Right ventricle myocardium superior (tissue), 1 donor: ENCODE results near the gene FAIM2. TPM values are rescaled to one million over a fixed set of nuclear protein-coding genes. Genes with fewer than 3 reads are reported as not detected.
"Not testable (repeated sequence)": the region's sequence is repeated elsewhere in the genome, so short reads cannot be mapped to it uniquely, and the experiment has no call there.

Source experiments
- ATAC-seq: fragments of 200-7000 bp; cut with Tn5 transposase; one replicate; pipeline ENCODE4 v1.9.1; 2020; ENCODE audit warnings: mild to moderate bottlenecking; ENCODE audit not compliant: poor library complexity
- DNase-seq: peaks from one replicate; pipeline ENCODE4 v3.0.0-alpha.2; 2020
- intact Hi-C: fragments of 100-400 bp; cut with DNase I; formaldehyde crosslinking; loops from one replicate; pipeline ENCODE4 v1.11.2; 2022
- total RNA-seq: library from RNA; stranded (reverse); fragmentation: NEBNext Ultra II Directional; extraction: Animal tissue kit (Norgen Biotek cat#: 25700); gene quantifications from one replicate; pipeline ENCODE4 v1.2.1, GENCODE V29; 2021
- donor health status: DM: no; HTN: yes; CAD: no; lungs with severe emphysema.

Gene FAIM2
- total RNA-seq, 1 donor from 2014 or later = 10.6 TPM

GRCh38 chr12:49872381-49872780 lies 31.3 kb downstream of the FAIM2 start:
- ATAC-seq (no peak), DNase-seq (no peak)
- intact Hi-C loops = no loop called here

- intact Hi-C loops, ATAC-seq, DNase-seq: not testable (repeated sequence)
These were observed 31.9 kb downstream of the FAIM2 start for GRCh38 chr12:49871811-49872251.

GRCh38 chr12:49871263-49871561 lies 32.5 kb downstream of the FAIM2 start:
- no peak for ATAC-seq
- intact Hi-C loops = no loop called here
- no peak for DNase-seq

GRCh38 chr12:49870501-49871262 lies 33.0 kb downstream of the FAIM2 start:
- no peak for DNase-seq

DNA sequence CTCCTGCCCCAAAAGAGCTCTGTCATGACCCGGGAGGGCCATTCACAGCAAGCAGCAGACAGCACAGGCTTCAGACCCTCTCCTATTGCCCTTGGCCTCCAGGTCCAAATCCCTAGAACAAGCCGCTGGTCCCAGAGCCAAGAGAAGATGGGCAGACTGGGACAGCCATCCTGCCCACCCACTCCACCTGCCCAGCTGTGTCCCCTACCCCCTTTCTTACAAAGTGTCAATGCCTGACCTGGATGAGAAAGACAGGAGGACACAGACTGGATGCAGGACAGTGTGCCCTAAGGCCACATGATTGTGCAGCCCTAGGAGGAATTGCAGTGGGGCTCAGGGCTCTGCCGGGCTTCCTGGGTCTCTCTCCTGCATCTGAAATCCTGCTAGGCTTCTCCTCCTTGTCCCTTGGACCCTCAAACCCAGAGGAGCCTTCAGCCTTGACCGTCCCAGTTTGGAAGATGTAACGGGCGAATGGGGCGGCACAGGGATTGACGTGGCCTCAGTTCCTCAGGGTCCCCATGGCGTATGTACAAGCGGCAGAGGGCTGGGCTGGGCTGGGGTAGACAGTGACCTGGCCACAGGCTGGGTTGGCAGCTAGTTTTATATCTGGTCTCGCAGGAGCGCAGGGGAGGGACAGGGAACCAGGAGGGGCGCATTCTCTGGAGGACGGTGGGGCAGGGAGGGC lies 33.7 kb downstream of the FAIM2 start:
- ATAC-seq = peak; percentile 0

More at GRCh38 chr12:49870501-49871262, 33.0 kb downstream of the FAIM2 start:
- intact Hi-C loops = no loop called here
- ATAC-seq = no peak

DNA sequence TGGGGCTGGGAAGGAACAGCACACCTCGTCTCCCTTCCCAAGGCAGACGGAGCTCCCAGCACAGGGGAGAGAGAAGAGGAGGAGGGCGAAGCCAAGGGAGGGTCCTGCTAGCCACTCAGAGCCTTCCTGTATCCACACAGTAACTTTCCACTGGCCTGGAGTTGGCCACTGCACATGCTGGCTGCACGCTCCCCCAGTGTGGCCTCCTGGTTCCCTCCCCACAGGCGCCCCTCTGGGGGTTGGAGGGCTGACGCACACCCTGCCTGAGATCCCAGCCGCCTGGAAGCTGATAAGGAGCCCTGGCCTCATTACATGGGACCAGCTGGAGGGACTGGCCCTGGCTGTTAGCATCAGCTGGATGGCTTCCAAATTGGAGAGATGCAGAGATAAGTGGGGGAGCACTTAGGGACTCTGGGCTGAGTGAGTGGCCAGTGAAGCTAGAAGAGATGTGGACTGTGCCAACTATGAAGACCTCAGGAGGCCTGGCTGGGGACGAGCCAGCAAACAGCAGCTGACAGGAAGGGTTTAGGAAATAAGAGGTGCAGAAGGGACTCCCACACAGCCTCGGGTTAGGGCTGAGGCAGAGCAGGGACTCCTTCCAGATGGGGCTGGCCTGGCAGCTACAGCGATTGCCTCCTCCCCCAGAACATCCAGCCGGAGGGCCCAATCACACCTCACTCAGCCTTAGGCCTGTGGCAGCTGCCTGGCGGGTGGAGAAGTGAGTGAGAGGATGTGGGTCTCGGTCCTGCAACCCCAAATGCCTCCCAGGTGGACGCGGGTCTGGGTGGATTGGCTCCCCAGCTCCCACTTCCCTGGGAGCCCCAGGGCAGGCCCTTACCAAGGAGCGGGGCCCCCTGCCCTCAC lies 34.5 kb downstream of the FAIM2 start:
- ATAC-seq (peak; percentile 86), DNase-seq (peak; percentile 95)
- intact Hi-C loops = loop anchor here (5.0 to 10.0 kb wide), 2 partner anchors 76 to 203 kb away; no protein-coding TSS in a partner anchor

More for the DNA sequence above, 33.7 kb downstream of the FAIM2 start:
- intact Hi-C loops = loop anchor here (5.0 to 10.0 kb wide), 2 partner anchors 75 to 202 kb away; no protein-coding TSS in a partner anchor
- DNase-seq = no peak

GRCh38 chr12:49868449-49868848 lies 35.3 kb downstream of the FAIM2 start:
- ATAC-seq (peak; percentile 1), DNase-seq (no peak)
- intact Hi-C loops = loop anchor here (5.0 to 10.0 kb wide), 2 partner anchors 76 to 204 kb away; no protein-coding TSS in a partner anchor

- ATAC-seq (peak; percentile 8), DNase-seq (no peak)
- intact Hi-C loops = loop anchor here (5.0 to 10.0 kb wide), 2 partner anchors 77 to 205 kb away; no protein-coding TSS in a partner anchor
These were observed 35.9 kb downstream of the FAIM2 start for GRCh38 chr12:49867570-49868341.

DNA sequence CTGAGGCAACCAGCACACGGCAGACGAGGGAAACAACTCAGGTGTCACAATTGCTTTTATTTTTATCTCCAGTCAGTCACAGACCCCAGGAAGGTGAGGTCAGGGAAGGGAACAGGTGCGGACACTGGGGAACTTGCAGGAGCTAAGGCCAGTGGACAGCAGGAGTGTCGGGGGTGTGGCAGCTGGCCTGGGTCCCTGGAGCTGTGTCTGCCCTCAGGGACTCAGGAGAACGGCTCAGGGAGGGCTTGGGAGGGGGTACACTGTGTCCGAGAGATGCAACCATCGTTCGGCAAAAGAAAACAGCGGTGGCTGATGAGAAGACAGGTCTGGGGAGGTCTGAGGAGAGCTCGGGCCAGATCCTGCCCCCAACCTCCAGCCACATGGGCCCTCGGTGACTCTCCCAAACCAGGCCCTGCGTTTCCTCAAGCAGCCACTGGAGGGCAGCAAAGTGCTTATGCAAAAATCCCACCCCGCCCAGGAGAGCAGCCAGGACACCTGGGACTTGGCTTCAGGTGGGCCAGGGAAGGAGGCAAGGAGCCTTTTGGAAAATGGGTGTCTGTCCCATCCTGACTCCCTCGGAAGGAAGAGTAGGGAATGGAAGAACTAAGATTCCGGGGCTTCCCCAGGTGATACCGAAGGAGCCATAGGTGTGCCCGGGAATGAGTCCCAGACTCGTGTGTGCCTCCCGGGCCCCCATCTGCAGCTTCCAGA lies 36.7 kb downstream of the FAIM2 start:
- intact Hi-C loops = loop anchor here (5.0 to 10.0 kb wide), 2 partner anchors 78 to 205 kb away; no protein-coding TSS in a partner anchor
- peak; percentile 45 for ATAC-seq
- peak; percentile 87 for DNase-seq

DNA sequence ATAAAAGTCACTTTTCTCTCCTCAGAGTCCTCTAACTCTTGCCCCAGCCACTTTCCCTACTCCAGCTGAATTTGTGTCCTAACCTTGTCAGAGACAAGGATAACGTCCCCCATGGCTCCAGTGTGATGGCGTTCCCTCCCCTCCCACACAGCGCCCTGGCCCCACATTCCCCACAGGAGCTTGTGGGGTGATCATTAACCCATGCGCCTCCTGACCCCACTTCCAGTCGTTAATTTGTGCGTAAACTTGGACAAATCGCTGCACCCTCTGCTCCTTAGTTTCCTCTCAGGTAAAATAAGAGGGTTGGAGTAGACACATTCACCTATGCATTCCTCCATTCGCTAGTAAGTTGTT lies 37.9 kb downstream of the FAIM2 start:
- ATAC-seq = no peak
- intact Hi-C loops = loop anchor here (5.0 to 10.0 kb wide), 2 partner anchors 79 to 207 kb away; no protein-coding TSS in a partner anchor
- no peak for DNase-seq

- no peak for DNase-seq
- ATAC-seq = no peak
- intact Hi-C loops = loop anchor here (5.0 to 10.0 kb wide), 2 partner anchors 80 to 207 kb away; no protein-coding TSS in a partner anchor
These were observed 38.5 kb downstream of the FAIM2 start for GRCh38 chr12:49865109-49865781.

DNA sequence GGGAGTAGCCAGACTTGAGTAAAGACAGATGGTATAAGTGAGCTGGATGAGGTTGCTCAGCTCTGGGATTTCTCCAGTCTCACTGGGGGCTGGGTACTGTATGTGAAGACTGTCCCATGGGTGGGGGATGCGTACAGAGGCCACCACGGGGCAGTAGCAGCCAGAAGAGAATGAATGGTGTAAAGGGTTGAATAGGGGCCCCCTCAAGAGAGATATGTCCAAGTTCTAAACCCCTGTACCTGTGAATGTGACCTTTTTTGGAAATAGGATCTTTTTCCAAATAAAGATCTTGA lies 39.0 kb downstream of the FAIM2 start:
- ATAC-seq (no peak), DNase-seq (no peak)
- intact Hi-C loops = loop anchor here (5.0 to 10.0 kb wide), 2 partner anchors 80 to 208 kb away; no protein-coding TSS in a partner anchor

DNA sequence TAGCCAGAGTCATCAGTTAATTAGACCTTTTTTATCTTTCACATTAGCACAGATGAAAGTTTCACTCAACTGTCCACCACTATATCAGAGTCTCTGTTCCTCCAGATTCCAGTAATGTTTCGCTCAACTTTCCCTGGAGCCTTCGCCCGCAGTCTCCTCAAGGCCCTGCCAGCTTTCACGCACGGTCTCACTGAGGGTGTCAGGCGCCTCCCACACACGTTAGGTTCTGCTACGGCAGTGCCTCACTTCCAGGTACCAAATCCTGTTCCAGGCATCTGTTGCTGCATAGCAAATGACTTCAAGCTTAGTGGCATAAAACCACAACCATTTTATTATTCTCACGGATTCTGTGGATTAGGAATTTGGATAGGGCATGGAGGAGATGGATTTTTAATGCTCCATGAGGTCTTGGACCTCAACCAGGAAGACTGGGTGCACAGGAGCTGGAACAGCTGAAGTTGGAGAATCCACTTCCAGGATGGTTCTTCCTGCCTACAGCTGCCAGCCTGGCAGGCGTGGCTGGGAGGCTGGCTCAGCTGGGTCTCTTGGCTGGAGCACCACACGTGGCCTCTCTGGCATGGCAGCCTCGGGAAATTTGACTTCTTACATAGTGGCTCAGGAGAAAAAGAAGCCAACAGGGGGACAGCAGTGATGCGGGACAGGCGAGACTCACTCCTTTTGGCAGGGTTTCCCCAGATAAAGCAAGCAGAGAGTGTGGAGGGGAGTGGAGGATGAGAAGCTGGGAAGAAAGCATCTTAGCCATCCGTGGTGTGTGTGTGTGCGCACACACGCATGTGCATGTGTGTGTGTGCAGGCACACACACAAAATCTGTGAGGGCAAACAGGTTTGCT lies 39.5 kb downstream of the FAIM2 start:
- ATAC-seq (no peak), DNase-seq (no peak)
- intact Hi-C loops = loop anchor here (10.0 kb wide), 1 partner anchor 81 kb away; no protein-coding TSS in a partner anchor

DNA sequence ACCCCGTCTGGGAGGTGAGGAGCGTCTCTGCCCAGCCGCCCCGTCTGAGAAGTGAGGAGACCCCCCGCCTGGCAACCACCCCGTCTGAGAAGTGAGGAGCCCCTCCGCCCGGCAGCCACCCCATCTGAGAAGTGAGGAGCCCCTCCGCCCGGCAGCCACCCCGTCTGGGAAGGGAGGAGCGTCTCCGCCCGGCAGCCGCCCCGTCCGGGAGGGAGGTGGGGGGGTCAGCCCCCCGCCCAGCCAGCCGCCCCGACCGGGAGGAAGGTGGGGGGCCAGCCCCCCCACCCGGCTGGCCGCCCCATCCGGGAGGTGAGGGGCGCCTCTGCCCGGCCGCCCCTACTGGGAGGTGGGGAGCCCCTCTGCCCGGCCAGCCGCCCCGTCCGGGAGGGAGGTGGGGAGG lies 42.8 kb downstream of the FAIM2 start:
- not testable (repeated sequence) for DNase-seq, ATAC-seq
- intact Hi-C loops = loop anchor here (10.0 kb wide), 1 partner anchor 84 kb away; no protein-coding TSS in a partner anchor

- intact Hi-C loops, DNase-seq, ATAC-seq: not testable (repeated sequence)
These were observed 47.8 kb downstream of the FAIM2 start for GRCh38 chr12:49855890-49856289.

GRCh38 chr12:49854976-49855375 lies 48.7 kb downstream of the FAIM2 start:
- DNase-seq = no peak
- intact Hi-C loops = no loop called here
- no peak for ATAC-seq
